PC-3 (cell line): ENCODE results near the gene CTAG1B. TPM values are rescaled to one million over a fixed set of nuclear protein-coding genes. Genes with fewer than 3 reads are reported as not detected.

ENCODE experiments used
- ATAC-seq: fragments of 200-7000 bp; cut with Tn5 transposase; 2 replicates; pipeline ENCODE4 v1.9.1; 2020; ENCODE audit warnings: mild to moderate bottlenecking, moderate library complexity
- BruUV-seq: library from RNA; stranded (reverse); fragments of 400-500 nt; replicated peaks from 2 replicates; lab custom pipeline; 2021; lab: Mats Ljungman, UMichigan
- CTCF ChIA-PET: fragments of 300-600 bp; sonication (Branson Sonifier 250); formaldehyde crosslinking; loops from one replicate; lab custom pipeline; 2022; ENCODE audit warnings: antibody characterized with exemption; lab: Charles Lee
- POLR2A ChIA-PET: fragments of 300-600 bp; sonication (Branson Sonifier 250); formaldehyde crosslinking; loops from one replicate; lab custom pipeline; 2022; ENCODE audit warnings: antibody characterized with exemption; ENCODE audit not compliant: unreplicated experiment; lab: Charles Lee
- DNase-seq: peaks from one replicate; pipeline ENCODE4 v3.0.0-alpha.2; 2015
- H2AFZ ChIP-seq: fragments of 300-600 bp; sonication (generic); 2 replicates; pipeline ENCODE4 v1.6.0; 2016; ENCODE audit warnings: antibody characterized with exemption, low read length
- H3F3A ChIP-seq: fragments of 300-600 bp; sonication (generic); one replicate; pipeline ENCODE4 v1.6.0; 2017; ENCODE audit warnings: antibody characterized with exemption, low read length, control low read depth, mild to moderate bottlenecking; ENCODE audit not compliant: unreplicated experiment
- H3K27ac ChIP-seq: fragments of 300-600 bp; sonication (generic); 2 replicates; pipeline ENCODE4 v1.5.1; 2016; ENCODE audit warnings: mild to moderate bottlenecking, low read length
- H3K27me3 ChIP-seq: fragments of 300-600 bp; sonication (generic); 2 replicates; pipeline ENCODE4 v1.6.1; 2016; ENCODE audit warnings: low read length, mixed read lengths
- H3K36me3 ChIP-seq: fragments of 300-600 bp; sonication (generic); 2 replicates; pipeline ENCODE4 v1.6.1; 2016; ENCODE audit warnings: low read depth, mixed run types, low read length, mixed read lengths
- H3K4me1 ChIP-seq: fragments of 300-600 bp; sonication (generic); 2 replicates; pipeline ENCODE4 v1.5.1; 2016; ENCODE audit warnings: low read length; ENCODE audit not compliant: insufficient read depth
- H3K4me2 ChIP-seq: fragments of 300-600 bp; sonication (generic); 2 replicates; pipeline ENCODE4 v1.6.0; 2016; ENCODE audit warnings: low read length
- H3K4me3 ChIP-seq: fragments of 300-600 bp; sonication (generic); 2 replicates; pipeline ENCODE4 v1.5.1; 2016; ENCODE audit warnings: mild to moderate bottlenecking, low read length, mixed read lengths
- H3K79me2 ChIP-seq: fragments of 300-600 bp; sonication (generic); 2 replicates; pipeline ENCODE4 v1.6.1; 2017; ENCODE audit warnings: low read length, mixed read lengths
- H3K9ac ChIP-seq: fragments of 300-600 bp; sonication (generic); 2 replicates; pipeline ENCODE4 v1.6.0; 2016; ENCODE audit warnings: mild to moderate bottlenecking, low read length
- H3K9me2 ChIP-seq: fragments of 300-600 bp; sonication (generic); replicated peaks from 2 replicates; pipeline ENCODE4 v1.6.1; 2016; ENCODE audit warnings: mixed run types, low read length, mixed read lengths
- H3K9me3 ChIP-seq: fragments of 300-600 bp; sonication (generic); 2 replicates; pipeline ENCODE4 v1.6.1; 2016; ENCODE audit warnings: low read length, mixed read lengths
- H4K20me1 ChIP-seq: fragments of 300-600 bp; sonication (generic); 2 replicates; pipeline ENCODE4 v1.6.1; 2016; ENCODE audit warnings: low read length, mixed read lengths
- CTCF ChIP-seq: fragments of 300-600 bp; sonication (generic); conservative IDR thresholded peaks from 2 replicates; pipeline ENCODE4 v1.5.1; 2017; ENCODE audit warnings: antibody characterized with exemption, low read depth, mild to moderate bottlenecking, low read length
- EZH2 ChIP-seq: fragments of 300-600 bp; sonication (generic); IDR thresholded peaks from one replicate; pipeline ENCODE4 v1.6.1; 2017; ENCODE audit warnings: antibody characterized with exemption, mild to moderate bottlenecking, low read length; ENCODE audit not compliant: unreplicated experiment
- EZH2phosphoT487 ChIP-seq: fragments of 300-600 bp; sonication (generic); IDR thresholded peaks from 2 replicates; pipeline ENCODE4 v1.6.1; 2018; ENCODE audit warnings: mild to moderate bottlenecking, antibody characterized with exemption, low read length, borderline replicate concordance
- intact Hi-C: fragments of 100-400 bp; cut with micrococcal nuclease; formaldehyde crosslinking; loops from 2 replicates; pipeline ENCODE4 v1.9.0; 2023
- total RNA-seq: library from RNA; depleted of rRNA; stranded (reverse); fragments of >200 nt; gene quantifications from 2 replicates; pipeline ENCODE4 v1.2.3, GENCODE V29; 2014

Gene CTAG1B
- total RNA-seq, 1 experiment from 2014 or later, result not detected

- TF ChIP-seq EZH2 (no peak), EZH2phosphoT487 (no peak), CTCF (no peak)
- no peaks in the 10 kb centered on the region for H3K36me3 ChIP-seq
- no peak overlapping the region for H3K4me2 ChIP-seq
- H4K20me1 ChIP-seq, result no peaks in the 10 kb centered on the region
- no peaks in the 10 kb centered on the region for H3F3A ChIP-seq
- no peak overlapping the region for H3K9ac ChIP-seq
- H3K79me2 ChIP-seq, result no peaks in the 10 kb centered on the region
- POLR2A ChIA-PET, result no interaction called here
- no peaks in the 10 kb centered on the region for H3K9me2 ChIP-seq
- ATAC-seq (no peak), DNase-seq (no peak)
- no TSS peak for BruUV-seq
- no peaks in the 10 kb centered on the region for H3K4me1 ChIP-seq
- no peaks in the 10 kb centered on the region for H3K27me3 ChIP-seq
- no peak overlapping the region for H3K27ac ChIP-seq
- no peaks in the 10 kb centered on the region for H3K9me3 ChIP-seq
- CTCF ChIA-PET, result no interaction called here
- no peak overlapping the region for H2AFZ ChIP-seq
- no peak overlapping the region for H3K4me3 ChIP-seq
- intact Hi-C loops, result no loop called here
These were observed 41.5 kb upstream of the CTAG1B start for GRCh38 chrX:154660541-154660940.

- Histone ChIP-seq H3K9ac (no peak overlapping the region), H3K27me3 (no peaks in the 10 kb centered on the region), H3K4me1 (no peaks in the 10 kb centered on the region), H3K9me3 (no peaks in the 10 kb centered on the region), H4K20me1 (no peaks in the 10 kb centered on the region), H3F3A (no peaks in the 10 kb centered on the region), H3K4me2 (no peak overlapping the region), H3K9me2 (no peaks in the 10 kb centered on the region), H3K27ac (no peak overlapping the region), H3K79me2 (no peaks in the 10 kb centered on the region), H3K36me3 (no peaks in the 10 kb centered on the region), H2AFZ (no peak overlapping the region), H3K4me3 (no peak overlapping the region)
- no peak for DNase-seq
- ATAC-seq, result no peak
- BruUV-seq, result no TSS peak
- intact Hi-C loops, result no loop called here
- POLR2A ChIA-PET, result no interaction called here
- CTCF ChIA-PET, result no interaction called here
- TF ChIP-seq EZH2 (no peak), EZH2phosphoT487 (no peak), CTCF (no peak)
These were observed 39.9 kb upstream of the CTAG1B start for GRCh38 chrX:154658957-154659356.

GRCh38 chrX:154658187-154658586 is 39.1 kb upstream of the CTAG1B start:
- no peaks in the 10 kb centered on the region for H3K79me2 ChIP-seq
- no TSS peak for BruUV-seq
- CTCF ChIA-PET, result no interaction called here
- no peaks in the 10 kb centered on the region for H3F3A ChIP-seq
- no peaks in the 10 kb centered on the region for H3K4me1 ChIP-seq
- no peaks in the 10 kb centered on the region for H4K20me1 ChIP-seq
- H3K9ac ChIP-seq, result no peak overlapping the region
- DNase-seq, result no peak
- no peaks in the 10 kb centered on the region for H3K9me3 ChIP-seq
- H2AFZ ChIP-seq, result no peak overlapping the region
- H3K9me2 ChIP-seq, result no peaks in the 10 kb centered on the region
- H3K27ac ChIP-seq, result no peak overlapping the region
- no peaks in the 10 kb centered on the region for H3K27me3 ChIP-seq
- ATAC-seq, result no peak
- H3K4me2 ChIP-seq, result no peak overlapping the region
- no peak for TF ChIP-seq EZH2phosphoT487
- no peak for TF ChIP-seq EZH2
- TF ChIP-seq CTCF, result no peak
- POLR2A ChIA-PET, result no interaction called here
- H3K36me3 ChIP-seq, result no peaks in the 10 kb centered on the region
- H3K4me3 ChIP-seq, result no peak overlapping the region
- intact Hi-C loops, result no loop called here
